HG02840 (cell line): ENCODE measurements around the gene RPL34.

Experiments
- ATAC-seq: cut with Tn5 transposase; IDR thresholded peaks from one replicate; pipeline ENCODE4 v1.9.1; 2021; ENCODE audit warnings: mild to moderate bottlenecking, moderate library complexity, moderate number of reproducible peaks; ENCODE audit not compliant: unreplicated experiment, low FRiP score

The RPL34 gene

DNA sequence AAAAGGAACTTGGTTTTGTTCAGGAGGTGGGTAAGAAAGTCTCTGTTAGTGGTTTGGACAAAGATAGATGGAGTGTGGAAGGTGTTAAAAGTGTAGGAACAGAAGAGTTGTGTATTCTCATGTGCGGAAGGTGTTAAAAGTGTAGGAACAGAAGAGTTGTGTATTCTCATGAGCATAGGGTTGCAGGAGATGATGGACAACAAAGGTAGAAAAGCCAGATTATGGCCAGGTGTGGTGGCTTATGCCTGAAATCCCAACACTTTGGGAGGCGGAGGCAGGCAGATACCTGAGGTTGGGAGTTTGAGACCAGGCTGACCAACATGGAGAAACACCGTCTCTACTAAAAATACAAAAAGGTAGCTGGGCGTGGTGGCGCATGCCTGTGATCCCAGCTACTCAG is 2.5 kb downstream of the RPL34 start:
- ATAC-seq = no peak

GRCh38 chr4:108624263-108625056 is 4.1 kb downstream of the RPL34 start:
- no peak for ATAC-seq

DNA sequence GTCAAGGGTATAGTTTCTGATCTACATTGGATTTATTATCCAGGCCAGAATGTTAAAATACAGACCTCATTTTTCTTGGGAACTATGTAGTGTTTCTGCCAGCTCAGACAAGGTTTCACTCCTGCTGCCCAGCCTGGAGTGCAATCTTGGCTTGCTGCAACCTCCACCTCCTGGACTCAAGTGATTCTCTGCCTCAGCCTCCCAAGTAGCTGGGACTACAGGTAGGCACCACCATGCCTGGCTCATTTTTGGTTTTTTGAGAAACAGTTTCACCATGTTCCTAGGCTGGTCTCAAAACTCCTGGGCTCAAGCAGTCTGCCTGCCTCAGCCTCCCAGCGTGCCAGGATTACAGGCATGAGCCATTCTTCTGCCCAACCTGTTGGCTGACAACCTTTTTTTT is 5.7 kb downstream of the RPL34 start:
- ATAC-seq = no peak

GRCh38 chr4:108628411-108628810 is 8.0 kb downstream of the RPL34 start:
- ATAC-seq = no peak

DNA sequence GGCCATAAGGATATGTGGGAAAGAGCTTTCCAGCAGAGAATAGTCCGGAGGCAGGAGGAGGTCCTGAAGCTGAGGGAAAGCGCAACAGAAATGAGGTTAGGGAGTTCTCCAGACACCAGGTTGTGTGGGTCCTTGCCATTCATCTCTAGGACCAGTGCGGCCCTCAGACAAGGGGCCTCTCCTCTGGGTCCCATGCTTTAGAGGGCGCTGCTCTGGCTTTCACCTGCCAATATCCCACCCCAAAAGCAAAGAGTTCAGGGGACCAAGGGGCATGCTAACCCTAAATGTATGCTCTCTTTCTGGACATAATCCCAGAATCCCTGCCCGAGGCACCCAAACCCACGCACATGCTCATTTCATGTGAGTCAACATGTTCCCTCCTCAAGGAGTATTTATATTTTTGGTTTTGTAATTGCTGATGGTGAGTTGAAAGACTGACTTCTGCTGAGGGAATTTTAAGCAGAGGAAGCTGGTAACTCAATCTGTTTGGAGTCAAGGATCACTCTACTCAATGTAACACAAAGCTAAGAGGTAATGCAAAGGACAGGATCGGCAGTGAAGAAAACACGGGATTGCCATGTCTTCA is 14.8 kb downstream of the RPL34 start:
- ATAC-seq = no peak

- no peak for ATAC-seq
Measured at GRCh38 chr4:108636246-108636645, 15.9 kb downstream of the RPL34 start.

- ATAC-seq = no peak
Measured at GRCh38 chr4:108637856-108638255, 17.5 kb downstream of the RPL34 start.

GRCh38 chr4:108644237-108644636 is 23.9 kb downstream of the RPL34 start:
- no peak for ATAC-seq

DNA sequence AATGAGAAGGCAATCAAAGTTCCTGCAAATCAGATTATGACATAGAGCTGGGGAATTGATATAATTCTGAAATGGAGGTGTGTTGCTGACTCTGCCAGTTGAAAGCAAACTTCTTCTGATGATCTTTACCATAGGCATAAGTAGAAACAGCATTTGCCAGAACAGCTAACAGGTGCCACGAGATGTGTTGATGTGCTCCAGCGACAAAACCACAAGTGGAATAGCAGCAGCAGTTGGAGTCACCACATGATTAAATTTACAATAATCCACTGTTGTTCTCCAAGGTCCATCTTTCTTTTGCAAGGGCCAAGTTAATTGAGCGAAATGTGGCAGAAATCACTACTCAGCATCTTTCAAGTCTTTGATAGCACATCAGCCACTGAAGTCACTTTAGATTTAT is 26.3 kb downstream of the RPL34 start:
- no peak for ATAC-seq

DNA sequence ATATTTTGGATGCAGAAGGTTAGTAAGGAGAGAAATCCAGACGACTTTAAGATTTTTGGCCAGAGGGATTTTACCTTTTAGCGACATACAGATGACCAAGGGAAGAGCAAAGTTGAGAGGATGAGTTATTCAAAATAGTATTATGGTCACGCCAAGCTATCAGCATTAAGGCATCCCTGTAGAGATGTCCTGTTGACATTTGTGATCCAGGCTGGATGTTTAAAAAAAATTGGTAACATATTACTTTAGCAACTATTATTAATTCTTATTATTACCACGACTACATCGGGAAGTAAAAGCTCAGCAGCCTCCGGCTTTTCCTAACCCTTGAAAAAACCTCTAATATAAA is 29.5 kb downstream of the RPL34 start:
- ATAC-seq = peak; percentile 16

DNA sequence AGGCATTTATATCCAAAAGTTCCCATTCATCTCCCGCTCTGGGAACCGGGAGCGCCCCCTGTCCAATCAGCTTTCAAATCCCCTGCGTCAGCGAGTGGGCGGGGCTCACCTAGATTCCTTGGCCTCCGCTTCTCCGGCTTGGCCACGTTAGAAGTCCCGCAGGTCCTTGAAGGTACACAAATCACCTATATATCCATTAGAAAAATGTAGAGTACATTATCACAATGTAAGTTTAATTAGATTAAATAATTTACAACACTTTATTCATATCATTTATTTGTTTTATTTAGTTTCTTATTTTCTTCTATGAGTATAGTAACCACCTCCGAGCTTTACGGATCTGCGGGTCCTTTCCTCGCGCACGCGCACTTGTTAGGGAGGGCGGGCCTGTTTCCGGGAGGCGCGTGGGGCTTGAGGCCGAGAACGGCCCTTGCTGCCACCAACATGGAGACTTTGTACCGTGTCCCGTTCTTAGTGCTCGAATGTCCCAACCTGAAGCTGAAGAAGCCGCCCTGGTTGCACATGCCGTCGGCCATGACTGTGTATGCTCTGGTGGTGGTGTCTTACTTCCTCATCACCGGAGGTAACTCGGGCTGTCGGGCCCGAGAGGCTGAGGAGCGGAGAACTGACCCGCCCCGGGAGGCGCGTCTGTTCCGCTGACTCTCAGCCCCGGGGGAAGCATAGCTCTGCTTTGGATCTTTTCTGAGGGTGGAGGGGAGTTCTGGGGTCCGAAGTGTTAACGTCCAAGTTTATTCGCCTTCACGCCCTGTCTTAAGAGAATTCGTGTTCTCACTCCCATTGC is 30.0 kb downstream of the RPL34 start, which contains the start of gene OSTC:
Gene OSTC (plus strand): TSS at position 388 of the 802 bp plus-strand sequence. CDS start 57 bp downstream, at position 445.
- peak; percentile 97 for ATAC-seq

- ATAC-seq = no peak
Measured at GRCh38 chr4:108651014-108651791, 30.8 kb downstream of the RPL34 start.

- ATAC-seq = no peak
Measured at GRCh38 chr4:108662629-108663028, 42.3 kb downstream of the RPL34 start.

- no peak for ATAC-seq
Measured at GRCh38 chr4:108674356-108674977, 54.1 kb downstream of the RPL34 start.
